NCI-H345 treated with DMSO at 0.1 percent for 48 hours (cell line): ENCODE measurements around the gene BICD2.

ENCODE experiments used
- DNase-seq: peaks from one replicate; lab custom pipeline; 2025; ENCODE audit not compliant: unreplicated experiment; lab: John Stamatoyannopoulos, UW

BICD2 gene

GRCh38 chr9:92749071-92749933 is 15.3 kb downstream of the BICD2 start:
- DNase-seq: no peak

GRCh38 chr9:92748233-92748497 is 16.5 kb downstream of the BICD2 start:
- DNase-seq: no peak

GRCh38 chr9:92747459-92748232 is 17.0 kb downstream of the BICD2 start:
- no peak for DNase-seq

- DNase-seq: no peak
These were observed 17.8 kb downstream of the BICD2 start for GRCh38 chr9:92746567-92747458.

DNA sequence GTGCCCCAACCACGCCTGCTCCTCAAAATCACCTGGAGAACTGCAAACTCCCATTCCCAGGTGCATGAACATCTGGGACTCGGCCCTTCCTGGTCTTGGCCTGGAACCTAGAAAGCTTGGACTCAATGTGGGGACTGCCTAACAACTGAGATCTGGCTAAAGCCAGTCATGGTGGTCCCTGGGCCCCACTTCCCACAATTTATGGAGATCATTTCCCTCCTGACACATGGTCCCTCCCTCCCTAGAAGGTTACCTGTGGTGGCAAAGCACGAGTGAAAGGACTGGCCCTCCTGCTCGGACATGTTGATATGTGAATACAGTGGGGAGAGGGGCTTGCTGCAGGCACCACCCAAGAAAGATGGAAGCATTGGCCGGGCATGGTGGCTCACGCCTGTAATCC is 18.8 kb downstream of the BICD2 start:
- no peak for DNase-seq

GRCh38 chr9:92745331-92745730 is 19.3 kb downstream of the BICD2 start:
- no peak for DNase-seq

GRCh38 chr9:92740969-92741368 is 23.7 kb downstream of the BICD2 start:
- DNase-seq: no peak

DNA sequence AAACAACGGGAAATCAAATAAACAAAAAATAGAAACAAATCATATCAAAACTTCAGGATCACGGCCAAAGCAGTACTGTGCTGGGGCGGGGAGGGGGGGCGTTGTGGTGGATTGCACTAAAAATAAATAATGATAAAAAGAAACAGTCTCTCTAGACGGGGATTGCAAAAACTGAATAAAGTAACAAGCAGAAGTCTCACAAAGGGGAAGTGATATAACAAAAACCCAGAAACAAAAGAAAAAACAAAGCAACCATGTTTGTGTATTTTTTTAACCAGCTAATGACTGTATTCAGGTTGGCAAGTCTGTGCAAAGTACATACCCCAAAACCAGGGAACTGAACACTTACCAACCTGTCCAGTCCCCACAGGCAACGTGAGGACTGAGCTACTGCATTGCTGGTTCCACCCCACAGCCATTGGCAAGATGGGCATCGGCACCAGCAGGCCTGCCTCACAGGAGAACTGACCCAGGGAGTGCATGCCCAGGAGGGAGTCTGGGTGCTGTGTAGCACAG is 24.1 kb downstream of the BICD2 start:
- DNase-seq: no peak

GRCh38 chr9:92740009-92740408 is 24.6 kb downstream of the BICD2 start:
- DNase-seq: no peak

DNA sequence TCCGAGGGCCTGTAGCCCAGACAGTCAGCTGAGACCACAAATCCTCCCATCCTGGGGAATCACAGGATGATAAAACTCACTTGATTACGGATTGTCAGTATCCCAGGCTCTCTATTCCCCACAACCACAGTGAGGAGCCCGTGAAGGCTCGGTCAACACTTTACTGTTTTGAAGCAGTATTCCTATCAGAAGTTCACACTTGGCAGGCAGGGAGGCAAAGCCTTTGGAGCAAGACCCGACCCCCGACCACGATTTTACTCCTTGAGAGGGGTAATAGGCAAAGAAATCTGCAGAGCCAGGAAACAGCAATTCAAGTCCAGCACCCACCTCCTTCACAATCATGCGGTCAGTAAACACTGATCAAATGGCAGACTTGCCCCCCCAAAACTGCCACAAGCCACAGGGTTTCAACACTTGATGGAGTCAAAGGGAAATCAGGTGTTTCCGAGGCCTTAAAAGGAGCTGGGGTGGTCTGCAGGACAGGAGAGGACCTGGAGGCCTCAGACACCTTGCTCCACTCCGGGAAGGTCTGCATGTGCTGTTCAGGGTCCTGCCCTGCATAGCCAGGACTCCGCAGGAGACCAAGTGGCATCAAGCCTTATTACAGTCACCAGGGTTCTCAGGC is 25.2 kb downstream of the BICD2 start:
- DNase-seq: no peak

DNA sequence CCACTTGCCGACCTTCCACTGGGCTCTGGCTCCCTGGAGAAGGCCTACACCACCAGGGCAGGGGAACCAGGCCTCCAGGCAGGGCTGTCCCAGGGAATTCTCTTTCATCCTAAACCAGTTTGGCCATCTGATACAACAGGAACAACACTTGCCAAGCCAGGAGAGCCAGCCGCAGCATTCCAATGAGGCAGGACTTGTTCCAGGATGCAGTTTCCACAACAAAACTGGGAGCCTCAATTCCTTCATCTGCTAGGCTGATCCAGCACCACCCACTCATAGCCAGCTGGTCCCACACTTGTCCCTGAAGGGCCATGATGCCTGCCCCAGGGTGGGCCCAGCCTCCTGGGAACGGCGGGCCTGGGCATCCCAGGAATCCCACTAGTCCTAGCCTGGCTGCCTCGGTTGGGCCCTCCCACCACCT is 26.0 kb downstream of the BICD2 start:
- DNase-seq: no peak

DNA sequence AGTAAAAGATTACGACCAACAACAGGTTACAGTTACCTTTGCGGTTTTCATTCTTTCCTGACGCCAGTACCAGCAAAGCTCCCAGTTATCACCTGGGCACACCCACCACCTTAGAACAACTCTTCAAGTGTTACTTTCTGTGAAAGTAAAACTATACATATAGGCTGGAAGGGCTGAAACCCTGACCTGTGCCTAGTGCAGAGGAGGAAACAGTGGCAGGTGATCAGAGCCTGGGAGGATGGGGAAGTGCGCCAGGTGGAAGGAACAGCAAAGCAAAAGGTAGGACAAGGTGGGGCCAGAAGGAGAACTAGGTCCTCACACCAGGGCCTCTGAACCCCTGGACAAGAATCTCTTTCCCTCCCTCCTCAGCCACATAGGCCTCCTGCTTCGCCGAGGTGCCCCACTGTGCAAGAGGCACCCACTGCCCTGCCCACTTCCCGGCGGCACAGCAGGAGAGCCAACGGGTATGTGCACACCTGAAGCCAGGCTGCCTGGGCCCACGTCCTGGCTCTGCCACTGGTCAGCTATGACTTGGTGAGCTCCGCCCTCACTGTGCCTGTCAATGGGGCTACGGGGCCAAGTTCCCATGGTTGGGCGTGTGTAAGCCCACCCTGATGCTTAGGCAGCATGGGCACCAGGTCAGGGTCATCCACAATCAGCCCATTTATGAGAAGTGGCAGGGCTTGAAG is 26.9 kb downstream of the BICD2 start:
- no peak for DNase-seq

DNA sequence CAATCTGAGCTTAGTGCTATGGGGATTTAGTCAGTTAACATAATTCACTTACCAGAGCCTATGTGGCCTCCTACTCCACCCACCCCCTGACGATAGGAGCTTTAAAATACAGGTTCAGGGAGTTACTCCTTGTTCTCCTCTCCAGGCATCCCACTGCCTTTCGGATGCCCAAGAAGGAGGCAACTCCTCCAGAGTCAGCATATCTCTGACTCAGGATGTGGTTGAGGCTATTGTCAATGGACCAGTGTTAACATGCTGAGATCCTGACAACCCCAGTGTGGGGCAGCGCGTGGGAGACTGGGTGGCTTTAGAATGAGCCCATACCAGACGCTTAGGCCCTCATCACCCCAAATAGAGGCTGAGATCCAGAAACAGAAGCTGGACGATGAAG is 27.4 kb downstream of the BICD2 start:
- DNase-seq: no peak

DNA sequence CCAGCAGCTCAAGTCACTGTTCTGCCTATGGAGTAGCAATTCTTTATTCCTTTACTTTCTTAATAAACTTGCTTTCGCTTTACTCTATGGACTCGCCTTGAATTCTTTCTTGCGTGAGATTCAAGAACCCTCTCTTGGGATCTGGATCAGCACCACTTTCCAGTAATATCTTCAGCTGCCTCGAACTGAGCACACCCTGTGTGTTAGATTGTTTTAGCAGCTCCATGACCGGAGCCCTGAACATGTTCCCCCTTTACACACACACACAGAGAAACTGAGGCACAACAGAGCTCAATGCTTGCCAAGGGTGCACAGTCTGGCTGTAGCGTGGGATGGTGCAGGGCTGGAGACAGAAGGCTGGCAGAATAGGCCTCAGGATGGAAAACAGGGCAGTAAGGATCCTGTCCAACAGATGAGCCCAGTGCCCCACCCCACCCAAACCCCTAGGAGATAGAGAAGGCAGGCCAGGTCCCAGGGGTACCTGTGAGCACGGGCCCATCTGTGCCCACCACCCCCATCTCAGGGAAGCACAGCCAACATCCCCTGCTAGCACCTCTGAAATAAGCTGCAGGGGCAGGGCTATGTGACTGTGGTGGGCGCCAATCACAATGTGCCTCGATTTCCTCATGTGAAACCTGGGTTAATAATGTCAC is 27.9 kb downstream of the BICD2 start:
- DNase-seq: no peak

DNA sequence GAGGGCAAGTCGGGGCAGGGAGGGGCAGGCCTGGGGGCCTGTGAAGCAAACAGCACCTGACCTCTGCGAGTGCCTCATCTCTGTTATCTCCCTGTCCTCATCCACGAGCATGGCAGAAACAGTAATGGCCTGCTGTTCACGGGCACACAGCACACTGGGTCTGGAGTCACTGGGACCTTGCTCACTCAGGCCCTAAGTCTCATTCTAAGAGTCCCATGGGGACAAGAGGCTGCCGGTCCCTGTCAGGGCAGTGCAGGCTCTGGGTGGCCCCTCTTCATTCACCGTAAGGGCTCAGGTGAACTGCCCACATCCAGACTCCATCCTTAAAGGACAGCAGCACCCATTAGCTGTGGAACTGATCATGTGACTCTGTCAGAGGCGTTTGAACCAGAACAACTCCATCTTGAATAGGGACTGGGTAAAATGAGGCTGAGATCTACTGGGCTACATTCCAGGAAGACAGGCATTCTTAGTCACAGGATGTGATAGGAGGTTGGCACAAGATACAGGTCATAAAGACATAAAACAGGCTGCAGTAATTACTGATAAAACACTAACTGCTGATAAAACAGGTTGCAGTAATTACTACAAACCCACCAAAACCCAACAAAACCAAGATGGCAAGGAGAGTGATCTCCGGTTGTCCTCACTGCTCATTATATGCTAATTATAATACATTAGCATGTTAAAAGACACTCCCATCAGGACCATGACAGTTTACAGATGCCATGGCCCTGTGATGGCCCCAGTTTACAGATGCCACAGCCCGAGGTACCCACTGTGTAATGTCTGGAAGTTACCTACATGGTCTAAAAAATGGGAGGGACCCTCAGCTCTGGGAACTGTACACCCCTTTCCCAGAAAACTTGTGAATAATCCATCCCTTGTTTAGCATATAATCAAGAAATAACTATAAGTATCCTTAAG is 28.7 kb downstream of the BICD2 start:
- DNase-seq: no peak

DNA sequence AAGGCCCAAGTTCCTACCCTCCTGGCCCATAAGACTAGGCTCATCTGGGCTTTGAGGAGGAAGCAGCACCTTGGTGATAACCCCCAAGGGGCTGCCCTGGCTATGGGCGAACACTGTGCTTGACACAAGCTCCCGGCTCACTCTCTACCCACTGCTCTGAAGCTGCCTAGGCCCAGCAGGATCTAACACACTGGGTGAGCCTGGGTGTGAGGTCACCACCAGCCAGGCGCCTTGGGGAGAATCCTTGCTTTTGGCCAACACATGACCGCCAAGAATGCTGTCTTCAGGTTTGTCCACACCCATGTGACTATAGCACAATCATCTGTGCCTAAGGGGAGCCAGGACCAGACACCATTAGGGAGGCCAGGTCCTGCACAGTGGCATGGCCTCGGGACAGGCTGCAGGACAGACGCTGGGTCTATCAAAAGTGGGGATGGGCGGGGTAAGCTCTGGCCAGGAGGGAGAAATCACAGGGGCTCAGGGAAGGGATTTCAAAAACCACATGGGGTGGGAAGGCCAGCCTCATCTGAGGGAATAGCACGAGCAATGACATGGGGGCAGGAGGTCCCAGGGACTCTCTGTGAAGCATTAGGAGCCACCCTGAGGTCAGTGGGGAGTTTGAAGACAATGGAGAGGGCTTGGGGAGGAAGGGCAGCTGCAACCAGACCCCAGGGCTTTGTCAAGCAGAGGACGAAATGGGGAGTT is 29.6 kb downstream of the BICD2 start:
- DNase-seq: no peak

GRCh38 chr9:92730897-92731296 is 33.7 kb downstream of the BICD2 start:
- no peak for DNase-seq

DNA sequence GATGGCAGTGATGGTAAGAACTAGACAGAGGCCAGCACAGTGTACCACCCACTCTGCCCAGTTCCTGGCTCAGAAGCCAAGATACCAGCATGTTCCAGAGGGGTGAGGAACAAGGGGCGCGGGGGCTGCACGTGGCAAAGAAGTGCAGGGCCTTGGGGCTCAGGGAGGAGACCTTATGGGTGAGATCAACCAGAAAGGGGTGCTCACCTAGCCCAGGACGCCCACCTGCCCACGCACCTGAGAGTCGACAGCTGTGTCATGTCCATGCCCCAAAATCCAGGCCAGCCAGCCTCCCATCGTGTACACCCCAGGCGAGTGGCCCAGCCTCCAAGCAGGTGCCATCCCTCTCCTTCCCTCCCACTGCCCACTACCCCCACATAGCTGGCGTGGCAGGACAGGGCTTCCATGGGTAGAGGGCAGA is 34.9 kb downstream of the BICD2 start:
- no peak for DNase-seq
